ENCODE results near the gene KRTAP5-1.
A peak's percentile ranks its signal among the peaks of the same experiment; 100 is the strongest.
"Not testable (repeated sequence)": the region's sequence is repeated elsewhere in the genome, so short reads cannot be mapped to it uniquely, and the experiment has no call there.

Gene KRTAP5-1

DNA sequence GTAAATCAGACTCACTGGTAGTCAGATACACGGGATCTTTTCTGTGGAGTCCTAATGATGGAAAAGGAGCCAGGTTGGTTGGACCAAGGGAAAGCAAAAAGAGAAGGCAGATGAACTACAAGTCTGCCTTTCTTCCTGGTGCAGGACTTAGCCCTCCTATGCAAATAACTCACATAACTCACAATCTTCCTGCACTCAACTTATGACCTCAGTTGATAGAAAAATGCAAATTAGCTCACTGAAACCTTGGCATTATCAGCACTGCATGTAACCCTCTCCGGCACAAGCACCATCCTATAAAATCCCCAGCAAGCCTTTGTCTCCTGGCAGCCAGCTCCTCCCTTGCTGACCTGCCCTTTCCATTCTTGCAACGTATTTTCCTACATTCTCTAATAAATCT is 16.6 kb upstream of the KRTAP5-1 start:
- DNase-seq = not testable (repeated sequence)

DNA sequence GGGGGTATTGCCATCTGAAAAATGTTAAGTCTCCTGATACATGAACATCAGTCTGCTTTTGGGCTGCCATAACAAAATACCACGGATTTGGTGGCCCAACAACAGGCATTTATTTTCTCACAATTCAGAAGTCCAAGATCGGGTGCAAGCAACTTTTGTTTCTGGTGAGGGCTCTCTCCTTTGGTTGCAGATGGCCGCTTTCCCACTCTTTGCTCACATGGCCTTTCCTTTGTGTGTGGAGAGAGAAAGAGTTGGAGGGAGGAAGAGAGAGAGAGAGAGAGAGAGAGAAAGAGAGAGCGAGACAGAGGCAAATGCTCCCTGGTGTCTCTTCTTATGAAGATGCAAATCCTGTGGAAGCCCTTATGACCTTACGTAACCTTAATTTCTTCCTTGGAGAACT is 15.5 kb upstream of the KRTAP5-1 start:
- DNase-seq = peak in 4 of 14 donors; percentile 3 to 39 (median 10)

DNA sequence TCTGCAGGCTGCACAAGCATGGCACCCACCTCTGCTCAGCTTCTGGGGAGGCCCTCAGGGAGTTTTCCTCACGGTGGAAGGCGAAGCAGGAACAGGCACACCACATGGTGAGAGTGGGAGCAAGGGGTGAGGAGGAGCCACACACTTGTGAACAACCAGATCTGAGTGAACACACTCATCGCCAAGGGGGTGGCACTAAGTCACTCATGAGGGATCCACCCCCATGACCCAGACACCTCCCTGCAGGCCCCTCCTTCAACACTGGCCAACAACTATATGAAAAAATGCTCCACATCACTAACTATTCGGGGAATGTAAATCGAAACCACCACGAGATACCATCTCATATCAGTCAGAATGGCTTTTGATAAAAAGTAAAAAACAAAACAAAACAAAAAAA is 13.7 kb upstream of the KRTAP5-1 start:
- no peak for DNase-seq

DNA sequence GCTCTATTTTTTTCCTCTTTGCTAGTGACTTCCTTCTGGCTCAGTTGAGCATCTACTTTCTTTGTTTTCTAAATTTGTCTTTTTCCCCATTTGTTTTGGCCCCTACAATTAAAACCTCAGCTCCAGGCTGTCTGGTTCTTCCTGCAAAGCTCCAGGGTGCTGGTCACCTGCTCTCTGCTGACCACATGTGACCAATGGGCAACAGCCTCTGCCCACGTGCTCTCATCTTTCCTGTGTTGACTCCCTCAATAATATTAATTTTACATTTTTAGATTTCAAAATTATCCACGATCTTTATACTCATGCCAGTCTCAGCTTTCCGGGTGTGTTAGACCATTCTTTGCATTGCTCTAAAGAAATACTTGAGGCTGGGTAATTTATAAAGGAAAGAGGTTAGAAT is 13.3 kb upstream of the KRTAP5-1 start:
- not testable (repeated sequence) for DNase-seq

DNA sequence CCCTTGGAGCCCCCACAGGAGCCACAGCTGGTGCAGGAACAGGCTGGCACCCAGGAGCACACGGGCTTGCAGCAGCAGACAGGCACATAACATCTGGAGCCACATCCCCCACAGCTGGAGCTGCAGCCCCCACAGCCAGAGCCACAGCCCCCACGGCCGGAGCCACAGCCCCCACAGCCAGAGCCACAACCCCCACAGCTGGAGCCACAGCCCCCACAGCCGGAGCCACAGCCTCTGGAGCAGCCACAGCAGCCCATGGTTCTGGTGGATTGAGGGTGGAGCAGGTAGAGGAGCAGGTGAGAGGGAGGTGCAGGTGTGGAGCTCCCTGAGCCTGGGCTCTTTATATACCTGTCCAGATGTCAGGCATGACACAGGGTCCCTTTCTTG is 12.9 kb upstream of the KRTAP5-1 start, which contains the start of gene KRTAP5-2:
Gene KRTAP5-2, minus strand, starts transcription at position 301 of the 387 bp plus-strand sequence. Its CDS starts 44 bp downstream, at position 257.
- no peak for DNase-seq

DNA sequence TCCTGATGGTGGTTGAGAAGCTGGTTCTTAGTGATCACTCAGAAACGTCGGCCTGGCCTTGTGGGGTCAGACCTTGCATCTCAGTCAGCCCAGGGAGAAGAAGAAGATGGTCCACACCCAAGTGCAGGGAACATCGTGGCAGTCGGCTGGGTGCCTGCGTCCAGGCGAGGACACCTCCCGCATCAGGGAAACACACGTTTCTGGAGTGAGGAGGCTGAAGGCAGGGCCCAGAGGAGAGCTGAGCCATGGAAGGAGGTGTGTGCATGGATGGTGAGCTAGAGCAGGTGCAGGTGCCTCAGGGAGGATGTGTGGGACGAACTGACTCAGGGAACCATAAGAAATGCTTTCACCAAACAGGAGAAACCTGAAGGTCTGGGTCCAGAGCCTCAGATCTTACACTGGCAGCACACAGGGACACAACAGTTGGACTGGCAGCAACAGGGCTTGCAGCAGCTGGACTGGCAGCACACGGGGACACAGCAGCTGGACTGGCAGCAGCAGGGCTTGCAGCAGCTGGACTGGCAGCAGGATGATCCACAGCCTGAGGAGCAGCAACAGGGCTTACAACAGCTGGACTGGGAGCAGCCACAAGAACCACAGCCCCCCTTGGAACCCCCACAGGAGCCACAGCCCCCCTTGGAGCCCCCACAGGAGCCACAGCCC is 12.4 kb upstream of the KRTAP5-1 start:
- DNase-seq = no peak

DNA sequence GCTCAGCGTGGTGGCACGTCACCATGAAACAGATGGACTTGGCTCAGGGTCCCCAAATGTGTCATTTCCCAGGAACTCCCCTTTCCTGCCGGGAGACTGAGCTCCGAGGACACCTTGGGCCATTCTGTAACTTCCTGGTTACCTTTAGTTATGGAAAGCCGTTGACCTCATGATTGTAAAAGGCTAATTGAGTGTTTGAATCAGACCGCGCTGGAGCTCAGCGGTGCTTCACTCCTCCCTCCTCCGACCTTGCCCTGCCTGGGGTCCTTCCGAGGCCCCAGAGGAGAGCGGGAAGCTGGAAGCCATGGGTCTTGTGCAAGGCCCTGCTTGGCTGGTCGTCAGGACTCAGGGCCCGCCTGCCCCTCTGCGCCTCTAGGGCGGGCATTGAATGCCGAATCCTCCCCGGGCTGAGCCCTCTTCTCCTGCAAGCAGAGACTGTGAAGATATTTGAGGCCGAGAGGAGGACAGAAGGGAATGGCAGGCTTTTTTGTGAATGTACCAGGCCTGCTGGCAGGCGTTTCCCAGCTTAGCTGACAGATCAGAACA is 11.6 kb upstream of the KRTAP5-1 start:
- DNase-seq = peak in 1 of 14 donors; percentile 68

DNA sequence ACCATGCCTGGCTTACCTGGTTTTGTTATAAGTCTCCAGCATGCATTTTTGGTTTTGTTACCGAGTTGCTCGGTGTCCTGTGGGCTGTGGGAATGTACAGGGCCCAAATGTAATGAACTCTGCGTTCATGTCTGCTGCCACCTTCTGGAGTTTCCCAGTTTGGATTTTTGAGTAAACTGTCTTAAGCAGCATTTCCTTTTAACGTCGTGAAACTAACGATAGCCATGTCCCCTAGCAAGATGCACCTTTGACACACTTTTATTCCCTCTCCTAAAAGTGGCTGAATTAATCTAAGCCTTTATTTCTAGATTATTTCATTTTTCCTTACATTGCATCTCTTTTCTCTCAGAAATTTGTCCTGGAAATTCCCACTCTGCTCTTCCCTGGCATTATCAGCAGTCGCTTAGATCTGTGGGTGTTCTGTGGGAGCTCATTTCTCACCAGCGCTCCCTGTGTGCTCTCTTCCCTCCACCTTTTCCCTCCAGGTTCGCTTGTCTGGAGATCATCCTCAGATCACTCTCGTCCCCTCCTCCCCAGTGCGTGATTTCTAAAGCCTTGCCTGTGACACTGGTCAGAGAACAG is 11.0 kb upstream of the KRTAP5-1 start:
- peak in 1 of 14 donors; percentile 38 for DNase-seq

DNA sequence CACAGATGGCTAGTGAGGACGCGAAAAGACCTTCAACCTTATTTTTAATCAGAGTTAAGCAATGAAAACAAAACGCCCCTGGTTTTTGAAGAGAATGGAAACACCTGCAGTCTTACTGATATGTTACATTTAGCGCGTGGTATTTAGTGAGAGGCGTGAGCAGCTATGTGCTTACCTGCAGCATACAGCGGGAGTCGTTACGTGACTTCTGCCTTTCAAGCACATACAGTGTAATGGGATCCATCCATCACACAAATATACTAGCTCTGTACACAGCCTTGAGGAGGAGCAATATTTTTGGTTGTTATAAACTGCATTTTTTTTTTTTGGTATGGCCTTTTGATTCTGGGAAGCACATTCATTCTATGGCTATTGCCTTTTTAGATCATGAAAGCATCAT is 7.5 kb upstream of the KRTAP5-1 start:
- DNase-seq = no peak

DNA sequence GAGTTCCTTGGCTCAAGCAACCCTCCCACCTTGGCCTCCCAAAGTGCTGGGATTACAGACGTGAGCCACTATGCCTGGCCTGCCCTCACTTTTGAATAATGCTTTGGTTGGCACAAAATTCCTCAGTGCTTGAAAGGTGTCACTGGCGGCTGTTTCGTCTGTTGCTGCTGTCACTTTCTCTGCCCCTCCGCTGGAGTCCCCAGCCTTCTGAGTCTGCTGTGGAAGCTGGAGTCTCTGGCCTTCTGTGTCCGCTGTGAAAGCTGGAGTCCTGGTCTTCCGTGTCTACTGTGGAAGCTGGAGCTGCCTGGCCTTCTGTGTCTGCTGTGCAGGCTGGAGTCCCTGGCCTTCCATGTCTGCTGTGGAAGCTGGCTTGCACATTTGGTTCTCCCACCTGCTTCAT is 4.9 kb upstream of the KRTAP5-1 start:
- DNase-seq = no peak

DNA sequence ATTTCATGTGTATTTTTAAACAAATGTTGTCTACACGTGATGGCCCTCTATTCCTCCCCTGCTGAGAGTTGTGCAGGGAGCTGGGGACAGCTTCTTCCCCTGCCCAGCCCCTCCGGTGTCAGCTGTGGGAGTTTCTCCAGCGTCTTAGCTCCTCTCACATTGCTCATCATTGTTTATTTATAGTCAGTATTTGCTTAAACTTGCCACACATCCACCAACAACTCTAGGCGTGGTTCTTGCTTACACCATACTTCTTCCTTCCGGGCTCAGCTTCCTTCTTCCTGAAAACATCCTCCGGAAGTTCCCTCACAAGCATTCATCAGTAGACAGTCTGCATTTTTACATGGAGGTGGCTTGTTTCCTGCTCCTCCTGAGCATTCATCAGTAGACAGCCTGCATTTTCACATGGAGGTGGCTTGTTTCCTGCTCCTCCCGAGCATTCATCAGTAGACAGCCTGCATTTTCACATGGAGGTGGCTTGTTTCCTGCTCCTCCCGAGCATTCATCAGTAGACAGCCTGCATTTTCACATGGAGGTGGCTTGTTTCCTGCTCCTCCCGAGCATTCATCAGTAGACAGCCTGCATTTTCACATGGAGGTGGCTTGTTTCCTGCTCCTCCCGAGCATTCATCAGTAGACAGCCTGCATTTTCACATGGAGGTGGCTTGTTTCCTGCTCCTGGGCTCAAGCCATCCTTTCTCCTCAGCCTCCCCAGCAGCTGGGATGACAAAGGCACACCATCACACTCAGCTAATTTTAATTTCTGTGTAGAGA is 4.3 kb upstream of the KRTAP5-1 start:
- not testable (repeated sequence) for DNase-seq

DNA sequence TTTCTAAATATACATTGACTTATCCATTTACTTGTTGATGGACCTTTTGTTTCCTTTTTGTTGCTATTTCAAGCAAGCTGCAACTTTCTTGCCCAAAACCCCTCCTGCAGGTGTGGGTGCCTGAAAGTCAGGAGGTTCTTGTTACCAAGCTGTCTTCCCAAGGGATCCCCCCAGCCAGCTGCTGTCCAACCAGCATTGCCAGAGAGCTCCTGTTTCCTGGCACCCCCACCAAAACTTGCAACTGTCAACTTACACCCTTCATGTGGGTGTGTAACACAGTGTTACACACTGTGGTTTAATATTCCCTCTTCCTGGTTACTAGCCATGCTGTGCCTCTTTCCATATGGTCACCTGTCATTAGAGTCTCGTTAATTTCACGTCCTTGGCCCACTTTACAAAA is 1.6 kb upstream of the KRTAP5-1 start:
- no peak for DNase-seq

DNA sequence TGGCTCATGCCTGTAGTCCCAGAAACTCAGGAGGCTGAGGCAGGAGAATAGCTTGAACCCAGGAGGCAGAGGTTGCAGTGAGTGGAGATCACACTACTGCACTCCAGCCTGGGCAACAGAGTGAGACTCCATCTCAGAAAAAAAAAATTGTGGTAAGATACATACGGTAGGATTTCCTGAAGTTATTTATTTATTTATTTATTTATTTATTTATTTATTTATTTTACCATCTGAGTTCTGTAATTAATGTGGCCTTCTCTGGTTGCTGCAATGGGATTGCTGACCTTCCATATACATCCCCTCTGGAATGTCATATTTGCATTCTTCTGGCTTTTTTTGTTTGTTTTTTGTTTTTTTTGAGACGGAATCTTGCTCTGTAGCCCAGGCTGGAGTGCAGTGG is 2.2 kb downstream of the KRTAP5-1 start:
- not testable (repeated sequence) for DNase-seq

DNA sequence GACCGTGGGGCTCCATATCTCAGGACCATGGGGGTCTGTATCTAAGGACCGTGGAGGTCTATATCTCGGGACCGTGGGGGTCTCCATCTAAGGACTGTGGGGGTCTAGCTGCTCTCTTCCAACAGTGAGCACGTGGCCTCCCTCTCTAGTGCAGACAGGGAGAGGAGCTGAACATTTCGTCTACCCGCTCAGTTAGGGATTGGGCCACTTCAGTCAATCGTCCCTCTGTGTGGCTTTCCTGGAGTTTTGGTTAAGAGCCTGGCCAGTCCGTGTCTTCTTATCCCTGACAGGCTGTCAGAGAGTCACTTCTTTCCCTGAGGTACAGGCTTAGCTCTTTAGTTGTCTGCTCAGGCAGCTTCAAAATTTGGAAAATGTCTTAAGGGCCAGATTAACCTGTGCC is 3.1 kb downstream of the KRTAP5-1 start:
- no peak for DNase-seq

DNA sequence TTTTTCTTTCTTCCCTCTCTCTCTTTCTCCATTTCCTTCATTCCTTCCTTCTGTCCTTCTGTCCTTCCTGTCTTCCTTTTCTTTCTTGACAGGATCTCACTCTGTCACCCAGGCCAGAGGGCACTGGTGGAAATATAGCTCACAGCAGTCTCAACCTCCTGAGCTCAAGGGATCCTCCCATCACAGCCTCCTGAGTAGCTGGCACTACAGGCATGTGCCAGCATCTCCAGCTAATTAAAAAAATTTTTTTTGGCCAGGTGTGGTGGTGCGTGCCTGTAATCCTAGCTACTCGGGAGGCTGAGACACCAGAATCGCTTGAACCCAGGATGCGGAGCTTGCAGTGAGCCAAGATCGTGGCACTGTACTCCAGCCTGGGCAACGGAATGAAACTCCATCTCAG is 8.3 kb downstream of the KRTAP5-1 start:
- DNase-seq = no peak

DNA sequence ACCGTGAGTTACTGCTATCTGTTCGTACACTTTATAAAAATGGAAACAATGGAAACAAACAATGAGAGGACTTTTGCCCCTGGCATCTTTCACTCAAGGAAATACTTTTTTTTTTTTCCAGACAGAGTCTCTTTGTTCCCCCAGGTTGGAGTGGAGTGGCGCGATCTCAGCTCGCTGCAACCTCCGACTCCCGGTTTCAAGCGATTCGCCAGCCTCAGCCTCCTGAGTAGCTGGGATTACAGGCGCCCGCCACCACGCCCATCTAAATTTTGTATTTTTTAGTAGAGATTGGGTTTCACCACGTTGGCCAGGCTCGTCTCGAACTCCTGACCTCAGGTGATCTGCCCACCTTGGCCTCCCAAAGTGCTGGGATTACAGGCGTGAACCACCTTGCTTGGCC is 9.3 kb downstream of the KRTAP5-1 start:
- not testable (repeated sequence) for DNase-seq

DNA sequence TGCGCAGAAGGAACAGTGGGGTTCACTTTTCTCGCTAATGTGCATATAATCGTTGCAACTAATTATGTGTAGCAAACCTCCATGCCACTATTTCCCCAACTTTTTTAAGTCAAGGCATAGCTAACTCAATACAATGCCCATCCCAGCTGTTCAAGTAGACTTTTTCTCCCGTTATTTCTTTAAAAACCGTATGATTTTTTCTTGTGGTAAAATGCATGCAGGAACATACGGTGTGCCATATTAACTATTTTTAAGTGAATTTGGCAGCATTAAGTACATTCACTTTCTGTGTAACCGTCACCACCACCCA is 10.2 kb downstream of the KRTAP5-1 start:
- no peak for DNase-seq

DNA sequence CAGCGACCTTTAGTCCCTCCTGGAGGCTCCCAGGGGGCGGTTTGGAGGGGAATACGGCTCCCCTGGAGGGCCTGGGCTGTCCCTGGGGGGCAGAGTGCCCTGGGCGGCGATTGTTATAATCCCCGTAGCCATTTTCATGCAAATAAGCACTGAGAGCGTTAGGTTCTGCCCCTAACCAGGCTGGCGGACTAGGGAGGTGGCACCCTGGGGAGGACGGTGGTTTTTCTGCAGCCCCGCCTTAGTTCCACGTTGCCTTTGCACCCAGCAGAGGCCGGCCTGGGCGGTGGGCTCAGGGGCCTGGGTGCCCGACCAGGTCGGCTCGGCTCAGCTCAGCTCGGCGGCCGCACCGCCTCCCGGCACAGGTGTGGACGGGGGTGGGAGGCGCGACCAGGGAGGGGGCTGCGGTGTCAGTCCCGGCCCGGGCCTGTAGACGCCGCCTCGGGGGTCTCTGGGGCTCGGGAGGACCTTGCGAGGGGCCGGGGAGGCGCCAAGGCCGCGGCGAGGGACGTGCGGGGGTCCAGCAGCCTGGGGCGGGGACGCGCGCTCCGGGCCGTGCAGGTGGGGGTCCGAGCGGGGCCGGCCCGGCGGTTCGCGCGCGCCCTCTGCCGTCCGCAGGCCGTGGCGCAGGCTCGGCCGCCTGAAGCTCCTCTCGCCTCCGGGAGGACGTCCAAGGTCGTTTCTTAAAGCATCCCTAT is 10.7 kb downstream of the KRTAP5-1 start:
- peak in 6 of 14 donors; percentile 8 to 67 (median 49) for DNase-seq

DNA sequence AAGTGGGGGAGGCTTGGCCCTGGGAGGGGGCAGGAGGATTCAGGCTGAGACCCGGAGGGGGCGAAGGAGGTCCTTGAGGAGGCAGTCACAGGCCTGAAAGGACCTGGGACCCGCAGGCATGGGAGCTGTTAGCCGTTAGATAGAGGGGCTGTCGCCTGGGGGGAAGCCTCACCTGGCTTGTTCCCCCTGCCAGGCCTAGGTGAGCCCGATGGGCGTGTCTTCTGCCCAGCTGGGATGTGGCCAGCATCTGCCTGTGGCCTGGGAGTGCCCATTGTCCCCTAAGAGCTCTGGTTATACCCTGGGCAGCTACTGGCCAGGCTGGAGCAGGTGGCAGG is 11.2 kb downstream of the KRTAP5-1 start:
- DNase-seq = peak in 1 of 14 donors; percentile 66

DNA sequence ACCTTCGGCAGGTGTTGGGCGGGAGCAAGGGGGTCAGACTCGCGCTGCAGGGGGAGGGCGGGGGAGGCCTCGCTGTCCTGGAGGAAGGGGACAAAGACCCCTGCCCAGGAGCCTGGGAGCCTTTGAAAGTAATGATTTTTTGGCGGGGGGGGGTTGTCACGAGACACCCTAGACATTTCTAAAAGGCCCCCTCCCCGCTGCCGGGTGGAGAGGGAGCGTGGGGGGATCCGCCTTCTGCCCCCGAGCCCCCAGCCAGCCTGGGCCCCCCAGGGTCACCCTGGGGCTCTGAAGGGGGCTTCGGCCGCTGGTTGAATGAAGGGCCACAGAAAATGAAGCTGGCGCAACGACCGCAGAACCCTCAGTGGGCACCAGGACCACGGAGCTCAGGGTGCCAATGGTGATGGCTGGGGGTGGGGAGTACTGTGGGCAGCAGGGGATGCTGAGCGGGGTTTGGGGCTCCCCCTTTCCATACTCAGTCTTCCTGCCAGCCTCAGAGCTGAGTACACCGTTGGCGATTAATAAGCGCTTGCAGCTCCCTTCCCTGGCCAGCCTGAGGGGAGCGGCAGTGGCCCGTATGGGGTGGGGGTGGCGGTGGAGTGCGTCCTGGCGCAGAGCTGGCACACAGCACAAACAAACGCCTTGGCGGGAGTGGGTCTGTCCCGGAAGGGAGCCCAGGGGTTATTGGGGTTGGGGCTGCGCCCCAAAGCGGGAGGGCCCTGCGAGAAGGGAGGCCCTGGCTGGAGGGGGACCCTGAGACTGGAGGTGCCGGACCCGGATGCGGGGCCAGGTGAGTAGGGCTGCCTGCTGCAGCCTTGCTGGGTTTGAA is 11.8 kb downstream of the KRTAP5-1 start:
- peak in 2 of 14 donors; percentile 36 to 66 for DNase-seq

DNA sequence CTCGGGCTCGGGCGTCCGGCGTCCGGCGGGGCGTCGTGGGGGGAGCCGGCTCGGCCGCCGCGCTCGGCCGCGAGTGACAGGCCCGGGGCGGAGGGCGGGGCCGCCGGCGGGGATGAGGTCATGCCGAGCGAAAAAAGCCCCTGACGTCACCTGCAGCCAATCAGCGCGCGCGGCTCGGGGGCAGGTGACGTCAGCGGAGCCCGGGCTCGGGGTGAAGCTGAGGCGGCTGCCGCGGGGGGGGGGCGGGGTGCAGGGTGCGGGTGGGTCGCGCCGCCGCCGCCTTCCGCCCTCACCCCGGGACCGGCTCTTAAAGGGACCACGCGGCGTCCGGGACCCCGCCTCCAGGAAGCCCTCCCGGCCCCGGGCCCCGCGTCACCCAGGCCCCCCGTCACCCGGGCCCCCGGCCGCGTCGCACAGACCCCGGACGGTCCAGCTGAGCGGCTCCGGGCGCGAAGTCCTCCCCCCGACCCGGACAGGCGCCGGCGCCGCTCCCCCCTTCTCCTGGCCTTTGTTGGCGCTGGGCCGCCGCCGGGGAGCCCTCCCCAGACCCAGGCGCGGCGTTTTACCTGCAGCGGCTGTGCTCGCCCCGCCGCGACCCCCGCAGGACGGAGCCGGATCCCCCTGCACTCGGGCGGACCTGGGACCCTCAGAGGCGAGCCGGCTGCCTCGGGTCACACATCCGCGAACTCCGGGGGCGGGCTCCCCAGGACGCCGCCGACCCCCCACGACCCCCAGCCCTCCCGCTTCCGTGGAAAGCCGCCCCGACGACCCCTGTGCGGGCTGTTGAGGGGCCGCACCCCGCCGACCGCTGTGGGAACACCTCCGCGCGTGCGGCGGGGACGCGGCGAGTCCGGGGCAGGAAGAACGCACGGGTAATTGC is 12.6 kb downstream of the KRTAP5-1 start, which contains the start of gene DUSP8:
Gene DUSP8, minus strand, starts transcription at position 75 of the 880 bp plus-strand sequence. CDS start 6,445 bp downstream, outside the sequence.
- peak in 12 of 14 donors; percentile 66 to 89 (median 80) for DNase-seq

Measured in C1 segment of cervical spinal cord (tissue), 14 donors.